Vagina (tissue), 2 donors: ENCODE results near the gene EIF3M. TPM values are rescaled to one million over a fixed set of nuclear protein-coding genes. Genes with fewer than 3 reads are reported as not detected.

Source experiments
- DNase-seq, 2 donors: peaks; one replicate each; pipeline ENCODE4 v3.0.0-alpha.2; 2017; ENCODE audit errors: extremely low spot score in 2 of 2
- H3K27ac ChIP-seq: fragments of 200-600 bp; sonication (generic); one replicate; pipeline ENCODE4 v1.5.1; 2019
- H3K27me3 ChIP-seq: fragments of 200-600 bp; sonication (generic); one replicate; pipeline ENCODE4 v1.5.1; 2019
- H3K36me3 ChIP-seq, 2 donors: fragments of 200-600 bp; sonication (generic); one replicate each; pipeline ENCODE4 v1.5.1; 2017 to 2019
- H3K4me1 ChIP-seq: fragments of 200-600 bp; sonication (generic); one replicate; pipeline ENCODE4 v1.5.1; 2019
- H3K4me3 ChIP-seq, 2 donors: fragments of 200-600 bp; sonication (generic); 1 replicate in 1 of 2; 2 replicates in 1 of 2; pipeline ENCODE4 v1.5.1; 2016 to 2019
- H3K9me3 ChIP-seq: fragments of 200-600 bp; sonication (generic); one replicate; pipeline ENCODE4 v1.5.1; 2019
- POLR2A ChIP-seq, 2 donors: fragments of 450-650 bp; IDR thresholded peaks; one replicate each; pipeline ENCODE4 v1.6.1; 2017; ENCODE audit warnings: antibody characterized with exemption in 2 of 2, mild to moderate bottlenecking in 2 of 2, moderate library complexity in 2 of 2
- POLR2AphosphoS5 ChIP-seq, 2 donors: sonication (generic); formaldehyde crosslinking; IDR thresholded peaks; one replicate each; pipeline ENCODE4 v1.9.0; 2017; ENCODE audit warnings: antibody characterized with exemption in 2 of 2, mild to moderate bottlenecking in 2 of 2, low read depth in 1 of 2; ENCODE audit not compliant: insufficient read depth in 1 of 2
- intact Hi-C: fragments of 100-400 bp; cut with DNase I; formaldehyde crosslinking; loops from one replicate; pipeline ENCODE4 v1.15.1; 2023
- total RNA-seq: library from RNA; depleted of rRNA; stranded (reverse); fragments of >200 nt; gene quantifications from one replicate; pipeline ENCODE4 v1.2.3, GENCODE V29; 2016
- TF ChIP-seq, protein P1 (sequence below), 3 experiments: fragments of 450-650 bp in 2 of 3; fragments of 200-600 bp in 1 of 3; sonication (generic) in 1 of 3; IDR thresholded peaks; one replicate each; pipeline ENCODE4 v1.5.1; 2017 to 2019; ENCODE audit warnings: antibody characterized with exemption in 3 of 3, mild to moderate bottlenecking in 2 of 3, moderate library complexity in 2 of 3

Gene EIF3M
- total RNA-seq, 1 donor from 2014 or later, result 184 TPM

DNA sequence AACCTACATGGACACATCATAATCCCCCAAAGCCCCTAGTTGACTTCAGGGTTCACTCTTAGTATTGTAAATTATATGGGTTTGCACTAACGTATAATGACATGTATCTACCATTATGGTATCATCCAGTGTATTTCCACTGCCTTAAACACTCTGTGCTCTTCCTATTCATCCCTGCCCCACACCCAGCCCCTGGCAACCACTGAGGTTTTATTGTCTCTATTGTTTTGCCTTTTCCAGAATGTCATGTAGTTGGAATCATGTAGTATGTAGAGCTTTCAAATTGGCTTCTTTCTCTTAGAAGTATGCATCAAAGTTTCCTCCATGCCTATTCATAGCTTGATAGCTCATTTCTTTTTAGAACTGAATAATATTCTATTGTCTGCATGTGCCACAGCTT lies 16.5 kb upstream of the EIF3M start:
- Histone ChIP-seq H3K4me3 (no peak overlapping the region), H3K9me3 (no peaks in the 10 kb centered on the region), H3K4me1 (no peaks in the 10 kb centered on the region), H3K27me3 (no peaks in the 10 kb centered on the region), H3K27ac (no peak overlapping the region), H3K36me3 (no peaks in the 10 kb centered on the region)
- intact Hi-C loops, result no loop called here
- TF ChIP-seq POLR2A (IDR thresholded peaks at IDR 0.05) (no peak), POLR2AphosphoS5 (IDR thresholded peaks at IDR 0.05; ENCODE audit: insufficient read depth in 1 of 2, low read depth in 1 of 2) (no peak)
- TF ChIP-seq, protein P1, sequence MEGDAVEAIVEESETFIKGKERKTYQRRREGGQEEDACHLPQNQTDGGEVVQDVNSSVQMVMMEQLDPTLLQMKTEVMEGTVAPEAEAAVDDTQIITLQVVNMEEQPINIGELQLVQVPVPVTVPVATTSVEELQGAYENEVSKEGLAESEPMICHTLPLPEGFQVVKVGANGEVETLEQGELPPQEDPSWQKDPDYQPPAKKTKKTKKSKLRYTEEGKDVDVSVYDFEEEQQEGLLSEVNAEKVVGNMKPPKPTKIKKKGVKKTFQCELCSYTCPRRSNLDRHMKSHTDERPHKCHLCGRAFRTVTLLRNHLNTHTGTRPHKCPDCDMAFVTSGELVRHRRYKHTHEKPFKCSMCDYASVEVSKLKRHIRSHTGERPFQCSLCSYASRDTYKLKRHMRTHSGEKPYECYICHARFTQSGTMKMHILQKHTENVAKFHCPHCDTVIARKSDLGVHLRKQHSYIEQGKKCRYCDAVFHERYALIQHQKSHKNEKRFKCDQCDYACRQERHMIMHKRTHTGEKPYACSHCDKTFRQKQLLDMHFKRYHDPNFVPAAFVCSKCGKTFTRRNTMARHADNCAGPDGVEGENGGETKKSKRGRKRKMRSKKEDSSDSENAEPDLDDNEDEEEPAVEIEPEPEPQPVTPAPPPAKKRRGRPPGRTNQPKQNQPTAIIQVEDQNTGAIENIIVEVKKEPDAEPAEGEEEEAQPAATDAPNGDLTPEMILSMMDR (IDR thresholded peaks at IDR 0.05), result no peak
- no peak for DNase-seq

DNA sequence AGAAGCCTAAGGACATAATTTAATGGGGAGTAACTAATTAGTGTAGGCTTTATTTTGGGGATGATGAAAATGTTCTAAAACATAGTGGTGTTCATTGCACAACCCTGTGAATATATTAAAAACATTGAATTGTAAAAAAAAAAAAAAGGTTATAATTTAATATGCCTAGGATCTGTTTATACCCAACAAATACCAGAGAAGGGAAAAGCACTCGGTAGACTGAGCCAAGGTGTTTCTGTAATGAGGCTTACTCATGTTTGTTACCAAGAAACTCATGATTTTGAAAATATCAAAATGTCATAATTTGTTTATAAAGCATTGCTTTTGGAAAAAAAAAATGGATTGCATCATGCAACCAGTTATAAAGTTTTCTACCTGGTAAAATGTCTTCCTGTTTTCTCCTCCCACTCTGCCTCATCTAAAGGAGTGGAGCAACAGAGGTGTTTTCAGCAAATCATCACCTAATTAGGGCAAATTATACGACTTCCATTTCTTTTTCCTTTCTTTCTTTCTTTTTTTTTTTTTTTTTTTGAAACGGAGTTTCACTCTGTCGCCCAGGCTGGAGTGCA lies 14.2 kb upstream of the EIF3M start:
- no peaks in the 10 kb centered on the region for H3K4me1 ChIP-seq
- TF ChIP-seq POLR2A (IDR thresholded peaks at IDR 0.05) (no peak), POLR2AphosphoS5 (IDR thresholded peaks at IDR 0.05; ENCODE audit: insufficient read depth in 1 of 2, low read depth in 1 of 2) (no peak)
- TF ChIP-seq, protein P1 (IDR thresholded peaks at IDR 0.05), result no peak
- H3K36me3 ChIP-seq, result no peaks in the 10 kb centered on the region
- no peak overlapping the region for H3K27ac ChIP-seq
- no peaks in the 10 kb centered on the region for H3K27me3 ChIP-seq
- H3K9me3 ChIP-seq, result no peaks in the 10 kb centered on the region
- intact Hi-C loops, result no loop called here
- no peak for DNase-seq
- no peak overlapping the region for H3K4me3 ChIP-seq

DNA sequence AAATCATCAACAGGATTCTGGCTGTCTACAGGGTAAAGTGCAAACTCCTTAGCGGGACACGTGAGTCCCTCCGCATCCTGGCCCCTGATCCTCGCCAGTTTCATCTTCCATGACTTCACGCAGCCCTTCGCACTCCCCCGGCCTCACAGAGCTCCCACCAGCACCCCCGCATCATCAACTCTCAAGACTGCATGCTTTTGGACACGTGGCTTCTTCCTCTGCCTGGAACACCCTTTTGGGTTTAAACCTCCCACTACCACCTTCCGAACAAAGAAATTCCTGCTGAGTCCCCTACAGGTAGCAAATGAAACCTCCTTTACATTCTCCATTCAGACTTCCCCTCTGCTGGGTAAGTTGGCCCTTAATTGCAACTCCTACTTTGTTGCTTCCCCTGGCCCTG lies 12.6 kb upstream of the EIF3M start:
- H3K9me3 ChIP-seq, result no peaks in the 10 kb centered on the region
- H3K4me1 ChIP-seq, result no peaks in the 10 kb centered on the region
- TF ChIP-seq POLR2AphosphoS5 (IDR thresholded peaks at IDR 0.05; ENCODE audit: insufficient read depth in 1 of 2, low read depth in 1 of 2) (no peak), POLR2A (IDR thresholded peaks at IDR 0.05) (no peak)
- TF ChIP-seq, protein P1 (IDR thresholded peaks at IDR 0.05), result no peak
- DNase-seq, result no peak
- H3K27me3 ChIP-seq, result no peaks in the 10 kb centered on the region
- H3K27ac ChIP-seq, result no peak overlapping the region
- no peak overlapping the region for H3K4me3 ChIP-seq
- intact Hi-C loops, result no loop called here
- no peaks in the 10 kb centered on the region for H3K36me3 ChIP-seq

DNA sequence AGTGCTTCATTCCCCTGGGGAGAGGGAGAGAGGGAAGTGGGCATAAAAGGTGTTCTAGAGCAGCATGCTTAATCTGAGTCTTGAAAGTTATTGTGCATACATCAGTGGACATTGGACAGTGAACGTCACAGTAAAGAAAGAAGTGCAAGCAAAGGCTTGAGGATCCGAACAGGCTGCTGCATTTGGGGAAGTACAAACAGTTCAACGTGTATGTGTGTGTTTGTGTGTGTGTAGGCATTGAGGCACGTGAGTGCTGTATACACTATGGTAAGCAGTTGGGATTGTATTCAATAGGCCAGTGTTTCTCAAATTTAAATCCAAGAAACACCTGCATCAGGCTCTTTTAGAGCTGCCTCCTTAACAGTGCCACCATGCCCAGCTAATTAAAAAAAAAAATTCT lies 10.4 kb upstream of the EIF3M start:
- H3K27me3 ChIP-seq, result no peaks in the 10 kb centered on the region
- no peak for DNase-seq
- intact Hi-C loops, result no loop called here
- no peak overlapping the region for H3K4me3 ChIP-seq
- H3K36me3 ChIP-seq, result no peaks in the 10 kb centered on the region
- H3K27ac ChIP-seq, result no peak overlapping the region
- no peaks in the 10 kb centered on the region for H3K9me3 ChIP-seq
- H3K4me1 ChIP-seq, result no peaks in the 10 kb centered on the region
- TF ChIP-seq, protein P1 (IDR thresholded peaks at IDR 0.05), result no peak
- TF ChIP-seq POLR2AphosphoS5 (IDR thresholded peaks at IDR 0.05; ENCODE audit: insufficient read depth in 1 of 2, low read depth in 1 of 2), result no peak
- no peak for TF ChIP-seq POLR2A (IDR thresholded peaks at IDR 0.05)

DNA sequence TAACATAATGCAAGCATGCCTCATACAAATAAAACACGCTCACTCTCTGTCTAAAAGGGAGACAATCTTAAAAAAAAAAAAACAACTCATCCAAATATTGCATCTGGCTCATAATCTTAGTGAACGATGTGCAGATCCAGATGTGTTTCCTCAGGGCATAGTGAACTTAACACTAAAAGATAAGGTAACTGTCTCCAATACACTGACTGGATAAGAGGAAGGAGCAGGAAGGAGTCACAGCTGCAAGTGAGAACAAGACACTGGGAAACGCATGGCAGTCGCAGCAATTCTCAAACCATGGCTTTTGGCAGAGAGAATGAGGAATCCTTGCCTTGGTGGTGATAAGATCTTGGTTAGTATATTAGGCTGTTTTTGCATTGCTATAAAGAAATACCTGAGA lies 9.2 kb upstream of the EIF3M start:
- intact Hi-C loops, result no loop called here
- H3K4me1 ChIP-seq, result no peaks in the 10 kb centered on the region
- no peaks in the 10 kb centered on the region for H3K9me3 ChIP-seq
- no peaks in the 10 kb centered on the region for H3K36me3 ChIP-seq
- H3K27ac ChIP-seq, result no peak overlapping the region
- TF ChIP-seq POLR2AphosphoS5 (IDR thresholded peaks at IDR 0.05; ENCODE audit: insufficient read depth in 1 of 2, low read depth in 1 of 2) (no peak), POLR2A (IDR thresholded peaks at IDR 0.05) (no peak)
- TF ChIP-seq, protein P1 (IDR thresholded peaks at IDR 0.05), result no peak
- no peak overlapping the region for H3K4me3 ChIP-seq
- no peaks in the 10 kb centered on the region for H3K27me3 ChIP-seq
- DNase-seq, result no peak
